NCI-H524 (cell line): ENCODE data around the gene ADAMTS2.
A peak's percentile ranks its signal among the peaks of the same experiment; 100 is the strongest.

ENCODE experiments used
- DNase-seq, 2 experiments: peaks; one replicate each; lab custom pipeline; 2025; lab: John Stamatoyannopoulos, UW

The ADAMTS2 gene

DNA sequence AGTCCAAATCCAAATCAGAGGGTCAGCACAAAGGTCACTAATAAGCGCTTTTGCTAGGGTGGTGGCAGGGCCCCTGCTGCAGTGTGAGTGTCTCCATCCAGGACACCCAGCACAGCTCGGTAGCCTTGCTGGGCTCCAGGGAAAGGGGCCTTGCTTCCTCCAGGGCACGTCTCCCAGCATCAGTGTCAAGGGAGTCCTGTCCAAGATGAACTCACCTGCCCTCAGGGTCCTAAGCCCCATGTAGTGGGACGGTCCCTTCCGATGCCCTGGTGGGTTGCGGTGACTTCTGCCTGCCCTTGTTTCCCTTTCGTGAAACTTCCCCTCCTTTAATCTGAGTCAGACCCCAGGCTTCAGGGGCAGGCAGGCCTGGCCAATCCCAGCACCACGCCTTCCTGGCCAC, 183.4 kb downstream of the ADAMTS2 start:
- no peak for DNase-seq

DNA sequence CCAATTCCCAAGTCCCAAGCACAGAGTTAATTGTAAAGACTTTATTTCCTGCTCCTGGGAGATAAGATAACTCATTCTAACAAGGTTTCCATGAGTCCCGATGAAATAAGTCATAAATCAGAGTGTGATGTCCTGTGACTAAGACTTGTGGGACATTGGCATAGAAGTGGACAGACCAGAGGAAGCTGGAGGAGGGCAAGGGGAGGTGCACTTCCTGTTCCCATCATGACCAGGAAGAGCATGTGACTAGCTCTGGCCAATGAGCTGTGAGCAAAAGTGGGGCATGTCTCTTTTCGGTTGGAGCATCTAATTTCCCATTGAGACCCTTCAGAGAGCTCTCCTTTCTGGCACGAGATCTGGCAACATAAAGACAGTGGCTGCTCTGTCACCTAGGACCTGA, 184.7 kb downstream of the ADAMTS2 start:
- no peak for DNase-seq

DNA sequence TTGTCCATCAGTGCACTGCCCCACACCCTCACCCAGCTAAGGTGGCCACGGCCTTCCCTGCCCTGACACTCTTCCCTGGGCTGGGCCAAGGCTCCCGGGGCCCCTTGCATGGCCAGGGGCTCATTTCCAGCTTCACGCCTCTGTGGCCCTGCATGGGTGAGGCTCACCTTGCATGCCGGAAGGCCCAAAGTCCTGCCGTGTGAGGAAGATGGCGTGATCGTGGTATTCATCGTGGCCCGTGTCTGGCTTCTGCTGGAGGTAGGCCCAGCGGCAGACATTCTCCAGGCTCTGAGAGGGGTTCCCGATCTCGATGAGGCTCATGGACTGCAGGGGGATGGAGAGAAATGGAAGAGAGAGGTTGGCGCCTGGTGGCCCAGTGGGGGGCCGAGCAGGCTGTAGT, 186.7 kb downstream of the ADAMTS2 start:
- no peak for DNase-seq

DNA sequence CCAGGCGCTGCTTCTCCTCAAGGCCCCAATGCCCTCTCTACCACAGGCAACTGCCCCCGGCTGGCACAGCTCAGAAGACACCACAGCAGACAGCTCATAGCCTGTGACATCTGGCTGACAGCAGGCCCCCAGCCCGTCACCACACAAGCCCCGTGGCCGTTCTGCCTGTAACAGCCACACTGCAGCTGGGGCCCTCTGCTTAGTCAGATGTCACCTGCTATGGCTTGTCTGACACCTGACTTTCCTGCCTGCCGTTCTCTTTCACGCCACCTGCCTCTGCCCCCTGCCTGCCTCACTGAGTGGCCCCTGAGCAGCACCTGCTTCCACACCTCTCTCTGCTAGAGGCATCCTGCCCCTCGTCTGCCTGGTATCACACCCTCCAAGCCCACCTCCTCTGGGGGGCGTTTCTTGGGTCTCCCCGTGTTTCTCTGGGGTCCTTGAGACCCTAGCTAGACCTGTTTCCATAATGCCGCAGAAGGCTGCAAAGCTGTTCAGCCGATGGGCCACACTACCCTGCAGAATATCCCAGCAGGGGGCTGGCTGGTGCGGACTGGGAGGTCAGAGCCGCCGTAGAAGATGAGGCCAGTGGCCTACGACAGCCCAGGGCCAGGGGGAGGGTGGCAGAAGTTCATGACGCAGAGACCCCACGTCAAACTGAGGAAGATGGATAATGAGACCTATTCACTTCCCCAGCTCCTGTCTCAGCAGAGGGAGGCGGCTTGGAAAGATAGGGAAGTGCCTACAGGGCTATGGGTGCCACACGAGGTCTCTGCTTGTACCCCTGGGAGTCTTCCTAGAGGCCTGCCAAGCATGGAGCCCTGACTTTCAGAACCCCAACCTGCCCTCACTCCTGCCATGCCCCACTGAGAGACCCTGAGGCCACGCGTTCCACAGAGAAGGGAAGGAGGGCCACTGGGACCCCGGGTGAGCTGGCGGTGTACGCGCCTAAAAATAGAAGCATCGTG, 190.0 kb downstream of the ADAMTS2 start:
- peak; percentile 53 to 80 for DNase-seq

DNA sequence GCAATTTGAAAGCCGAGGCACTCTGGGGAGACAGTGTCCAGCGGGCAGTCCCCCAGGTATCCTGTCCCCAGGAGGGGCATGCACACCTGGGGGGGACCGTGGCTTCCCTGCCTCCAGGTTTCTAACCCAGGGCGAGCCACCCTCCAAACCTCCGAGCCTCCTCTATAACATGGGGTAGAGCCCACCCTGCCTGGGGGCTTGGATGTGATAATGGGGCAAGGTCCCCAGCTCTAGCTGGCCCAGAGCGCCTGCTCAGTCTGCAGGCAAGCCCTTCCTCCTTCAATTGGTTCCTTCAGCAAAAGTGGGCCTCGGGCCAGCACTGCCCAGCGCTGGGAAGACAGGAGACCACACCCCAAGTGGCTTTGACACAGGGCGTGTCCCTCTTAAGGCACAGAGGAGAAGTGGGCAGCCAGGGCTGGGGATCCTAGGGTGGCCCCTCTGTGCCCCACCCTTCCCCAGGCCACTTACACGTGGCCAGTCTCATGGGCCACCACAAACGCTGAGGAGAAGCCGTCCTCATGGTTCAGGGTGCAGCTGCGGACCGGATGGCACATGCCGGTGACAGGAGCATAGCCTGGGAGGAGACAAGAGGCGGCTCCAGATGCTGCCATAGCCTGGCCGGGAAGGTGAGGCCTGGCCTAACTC, 190.8 kb downstream of the ADAMTS2 start:
- DNase-seq, result no peak

DNA sequence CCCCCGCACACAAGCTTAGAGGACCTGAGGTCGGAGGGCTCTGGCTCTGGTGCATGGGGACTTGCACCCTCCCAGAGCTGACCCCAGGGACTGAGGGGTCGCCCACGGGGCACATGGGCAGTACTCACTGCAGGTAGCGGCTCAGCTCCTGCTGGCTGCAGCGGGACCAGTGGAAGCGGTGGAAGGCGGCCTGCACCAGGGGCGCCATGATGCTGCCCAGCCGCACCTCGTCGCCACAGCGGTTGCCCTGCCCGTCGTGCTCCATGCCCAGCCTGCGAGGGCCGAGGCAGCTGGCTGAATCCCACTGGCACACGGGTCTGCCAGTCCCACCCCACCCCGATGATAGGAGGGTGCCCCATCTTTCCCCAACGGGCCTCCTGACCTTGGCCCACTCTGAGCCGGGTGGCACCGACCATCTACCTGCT, 191.3 kb downstream of the ADAMTS2 start:
- no peak for DNase-seq

DNA sequence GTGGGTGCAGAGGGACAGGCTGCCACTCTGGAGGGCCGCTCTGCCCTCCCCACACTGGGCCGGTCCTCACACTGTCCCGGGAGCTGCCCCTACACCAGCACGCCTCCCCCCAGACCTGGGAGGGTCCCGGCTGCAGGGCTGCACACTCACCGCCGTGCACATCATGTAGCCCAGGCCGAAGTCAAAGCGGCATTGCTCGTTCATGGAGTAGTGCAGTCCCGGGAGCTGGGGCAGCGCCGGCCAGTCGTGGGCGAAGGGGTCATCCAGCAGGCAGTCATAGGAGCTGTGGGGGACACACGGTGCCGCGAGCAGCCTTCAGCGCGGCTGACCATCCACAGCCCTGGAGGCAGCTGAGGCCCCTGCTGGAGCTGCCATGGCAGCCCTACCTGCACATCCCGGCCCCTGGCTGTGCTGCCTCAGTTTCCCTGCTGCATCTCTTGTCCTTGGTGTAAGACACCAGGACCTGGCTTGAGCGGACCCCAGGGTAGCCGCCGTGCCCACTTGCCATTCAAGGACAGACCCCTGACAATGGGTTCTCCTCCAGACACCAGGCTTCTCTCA, 191.8 kb downstream of the ADAMTS2 start:
- no peak for DNase-seq

DNA sequence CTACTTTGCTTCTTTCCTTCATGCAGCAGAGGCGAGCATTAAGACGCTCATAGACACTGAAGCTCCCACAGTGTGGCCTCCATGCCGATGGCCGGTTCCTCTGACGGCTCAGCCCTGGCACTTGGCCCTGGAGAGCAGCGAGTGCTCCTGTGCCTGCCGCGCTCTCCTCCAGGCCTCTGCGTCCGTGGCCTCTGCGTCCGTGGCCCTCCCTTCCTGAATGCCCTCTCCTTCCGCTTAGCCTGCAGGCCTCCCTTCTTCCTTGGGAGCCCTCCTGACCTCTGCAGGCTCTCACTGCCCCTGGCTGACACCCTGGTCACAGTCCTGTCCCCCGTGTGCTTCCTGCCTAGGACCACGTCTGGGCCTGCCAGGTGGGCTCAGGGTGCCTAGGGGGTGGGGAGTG, 192.3 kb downstream of the ADAMTS2 start:
- DNase-seq, result no peak

DNA sequence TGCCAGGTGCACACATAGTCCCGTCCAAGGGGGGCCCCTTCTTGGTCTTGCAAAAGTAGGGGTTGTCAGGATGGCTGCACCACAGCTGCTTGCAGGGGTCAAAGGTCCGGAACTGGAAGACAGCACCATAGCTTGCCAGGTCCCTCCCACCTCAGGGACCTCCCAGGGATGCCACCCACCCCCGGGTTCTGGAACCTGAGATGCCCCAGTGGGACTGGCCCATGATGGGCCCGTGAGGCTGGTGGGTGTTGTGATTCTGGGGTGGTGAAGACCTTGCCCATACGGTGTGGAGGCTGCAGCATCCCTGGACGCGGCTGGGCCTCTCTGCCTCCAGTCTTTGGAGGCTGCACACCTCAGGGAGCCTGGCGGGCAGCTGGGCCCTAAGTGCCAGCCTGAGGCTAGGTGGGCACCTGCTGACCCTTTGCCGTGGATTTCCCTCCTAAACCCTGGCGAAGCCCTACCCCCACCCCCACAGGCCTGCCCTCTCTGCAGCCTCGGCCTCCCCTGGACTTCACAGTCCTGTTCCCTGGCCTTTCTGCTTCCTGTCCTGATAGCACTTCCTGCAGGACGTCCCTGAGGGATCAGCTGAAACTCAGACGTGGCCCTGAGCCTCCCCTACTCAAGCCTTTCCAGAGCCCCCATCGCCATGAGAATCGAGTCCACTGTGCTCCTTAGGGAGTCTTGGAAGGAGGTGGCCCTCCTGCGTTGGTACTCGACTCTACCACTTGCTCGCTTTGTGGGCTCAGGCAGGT, 192.9 kb downstream of the ADAMTS2 start:
- DNase-seq, result no peak

DNA sequence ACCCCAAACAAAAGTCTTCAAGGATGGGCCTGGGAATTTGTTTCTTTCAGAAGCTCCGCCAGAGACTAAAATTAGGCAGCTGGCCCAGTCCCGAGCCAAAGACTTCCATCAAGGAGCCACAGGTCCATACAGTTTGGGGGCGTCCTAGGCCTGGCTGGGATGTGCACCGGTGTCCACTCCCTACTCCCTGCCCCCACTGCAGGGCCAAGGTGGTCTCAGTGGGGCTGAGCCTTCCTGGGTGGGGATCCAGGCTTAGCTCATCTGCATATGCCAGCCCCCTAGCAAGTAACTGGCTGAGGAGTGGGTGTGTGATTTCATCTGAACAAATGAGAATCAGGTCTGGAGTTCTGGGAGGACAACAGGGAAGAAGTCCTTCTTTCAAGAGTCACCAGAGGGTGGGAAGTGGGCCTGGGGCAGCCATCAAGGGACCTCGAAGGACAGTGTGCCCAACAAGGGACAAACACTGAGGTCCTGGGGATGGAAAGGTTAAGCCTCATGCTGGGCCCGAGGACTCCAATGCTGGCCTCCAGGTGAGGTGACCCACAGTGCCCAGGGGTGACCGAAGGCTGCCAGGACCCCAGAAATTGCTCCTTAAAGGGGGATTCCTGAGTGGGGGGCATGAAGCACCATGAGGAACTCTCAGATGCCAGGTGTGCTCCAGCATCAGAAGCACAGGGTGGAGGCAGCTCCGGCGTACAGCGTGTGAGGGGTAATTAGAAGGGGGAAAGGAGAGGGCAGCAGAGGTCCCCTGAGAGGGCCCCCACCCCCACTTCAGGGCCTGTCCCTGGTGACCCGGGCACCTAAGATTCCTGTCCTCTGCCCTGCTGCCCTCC, 193.8 kb downstream of the ADAMTS2 start:
- no peak for DNase-seq

DNA sequence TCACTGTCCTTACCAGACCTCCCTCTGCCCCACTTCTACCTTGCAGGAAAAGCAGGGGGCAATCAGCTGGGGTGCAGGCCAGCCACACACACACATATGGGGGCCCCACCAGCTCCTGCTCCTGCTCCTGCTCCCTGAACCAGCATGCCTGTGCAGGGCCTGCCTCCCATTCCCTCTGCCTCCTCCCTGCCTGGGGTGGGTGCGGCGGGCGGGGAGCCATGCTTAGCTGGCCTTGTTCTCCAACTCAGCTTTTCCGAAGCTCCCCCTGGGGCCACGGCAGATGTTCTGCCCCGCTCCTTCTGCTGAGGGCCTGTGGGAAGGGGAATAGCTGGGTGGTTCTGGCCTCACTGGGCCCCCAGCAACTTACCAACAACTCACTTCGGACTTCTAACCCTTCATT, 195.2 kb downstream of the ADAMTS2 start:
- DNase-seq, result no peak

DNA sequence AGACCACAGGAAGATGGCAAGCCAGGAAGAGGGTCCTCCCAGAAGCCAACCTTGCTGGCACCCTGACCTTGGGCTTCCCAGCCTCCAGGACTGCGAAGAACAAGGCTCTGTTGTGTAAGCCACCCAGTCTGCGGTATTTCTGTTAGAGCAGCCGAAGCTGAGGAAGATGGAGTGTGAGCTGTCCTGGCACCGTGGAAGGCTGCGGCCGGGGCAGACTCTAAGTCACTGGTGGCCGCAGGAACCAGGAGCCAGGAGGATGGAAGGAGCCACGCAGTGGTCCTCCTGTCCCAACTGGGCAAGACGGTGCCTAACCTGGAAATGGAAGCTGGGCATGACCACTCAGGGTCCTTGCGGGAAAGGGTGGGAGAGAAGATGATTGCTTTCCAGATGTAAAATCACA, 196.0 kb downstream of the ADAMTS2 start:
- DNase-seq, result no peak

DNA sequence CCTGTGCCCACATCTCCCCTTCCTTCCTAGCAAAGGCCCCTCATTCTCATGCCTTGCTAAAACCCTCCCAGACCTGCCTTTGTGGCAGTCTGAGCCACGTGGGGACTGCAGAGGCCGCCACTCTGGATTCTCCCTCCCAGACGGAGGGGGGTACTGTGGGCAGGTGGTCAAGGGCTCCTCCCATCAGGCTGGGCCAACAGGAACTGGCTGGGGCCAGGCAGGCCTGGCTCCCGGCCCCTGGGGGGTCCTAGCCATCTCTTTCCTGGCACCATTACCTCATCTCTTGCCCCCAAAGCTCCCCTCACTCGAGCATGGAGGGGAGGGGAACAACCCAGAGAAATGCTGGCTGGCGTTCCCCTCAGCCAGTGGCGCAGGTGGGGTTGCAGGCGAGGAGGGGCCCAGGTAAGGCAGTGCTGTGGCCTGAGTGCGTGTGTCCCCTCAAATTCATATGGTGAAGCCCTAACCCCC, 196.5 kb downstream of the ADAMTS2 start:
- no peak for DNase-seq

DNA sequence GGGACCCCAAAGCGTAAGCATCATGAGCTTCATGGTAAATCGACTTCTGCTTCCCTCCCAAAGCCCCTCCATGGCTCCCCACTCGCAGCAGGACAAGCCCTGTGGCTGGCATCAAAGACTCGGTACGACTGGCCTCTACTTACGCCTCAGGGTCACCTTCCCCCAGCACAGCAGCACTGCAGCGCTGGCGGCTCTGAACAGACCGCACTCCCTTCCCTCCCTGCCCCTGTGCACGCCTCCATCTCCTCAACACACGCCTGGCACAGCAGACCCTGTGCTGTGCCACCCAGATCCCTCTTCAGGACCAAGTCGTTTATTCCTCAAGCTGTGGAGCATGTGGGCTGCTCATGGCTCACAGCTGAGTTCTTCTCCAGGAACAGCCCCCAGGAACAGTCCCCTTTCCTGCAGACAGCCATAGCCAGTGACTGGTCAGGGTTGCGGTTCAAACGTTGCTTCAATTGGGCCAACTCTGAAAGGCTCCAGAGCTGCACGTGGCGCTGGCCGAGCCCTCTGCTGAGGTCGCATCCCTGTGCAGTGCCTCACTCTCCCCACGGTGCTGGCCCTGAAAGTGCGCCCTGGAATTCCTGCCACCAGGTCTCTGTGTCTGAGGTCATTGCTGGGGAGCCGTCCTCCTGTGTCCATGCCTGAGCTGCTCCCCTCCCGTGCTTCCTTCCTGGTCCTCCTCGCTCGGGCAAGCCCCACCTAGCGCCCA, 197.1 kb downstream of the ADAMTS2 start:
- DNase-seq, result no peak

DNA sequence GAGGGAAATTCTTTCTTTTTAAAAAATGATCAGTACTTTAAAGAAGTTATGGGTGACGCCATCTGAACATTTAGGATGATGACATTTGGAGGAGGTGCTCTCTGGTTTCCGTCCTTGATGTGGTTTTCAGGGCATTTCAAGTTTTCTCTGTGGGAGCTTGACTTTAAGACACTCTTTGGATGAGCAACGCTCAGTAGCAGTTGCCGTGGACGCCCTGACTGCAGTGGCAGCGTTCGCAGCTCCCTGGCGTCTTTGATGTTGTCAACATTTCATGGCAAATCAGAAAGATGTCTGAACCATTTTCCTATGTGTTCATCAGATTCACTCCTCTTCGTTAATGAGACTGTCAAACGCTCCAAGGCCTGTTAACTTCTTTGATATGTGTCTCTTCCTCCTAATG, 199.0 kb downstream of the ADAMTS2 start:
- DNase-seq, result no peak

DNA sequence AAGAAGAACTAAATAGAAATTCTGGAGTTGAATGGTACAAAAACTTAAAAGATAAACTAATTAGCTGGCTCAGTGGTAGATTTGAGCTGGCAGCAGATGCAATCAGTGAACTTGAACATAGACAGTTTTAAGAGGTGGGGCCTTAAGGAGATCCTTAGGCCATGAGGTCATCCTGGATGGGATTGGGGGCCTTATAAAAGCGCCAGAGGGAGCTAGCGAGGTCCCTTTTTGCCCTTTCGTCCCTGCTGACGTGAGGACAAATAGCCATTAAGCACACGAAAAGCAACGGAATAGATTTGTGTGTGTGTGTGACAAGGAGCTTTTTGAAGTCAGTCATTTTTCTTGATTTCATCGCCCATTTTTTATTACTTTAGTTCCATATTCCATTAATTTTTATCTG, 201.8 kb downstream of the ADAMTS2 start:
- no peak for DNase-seq

DNA sequence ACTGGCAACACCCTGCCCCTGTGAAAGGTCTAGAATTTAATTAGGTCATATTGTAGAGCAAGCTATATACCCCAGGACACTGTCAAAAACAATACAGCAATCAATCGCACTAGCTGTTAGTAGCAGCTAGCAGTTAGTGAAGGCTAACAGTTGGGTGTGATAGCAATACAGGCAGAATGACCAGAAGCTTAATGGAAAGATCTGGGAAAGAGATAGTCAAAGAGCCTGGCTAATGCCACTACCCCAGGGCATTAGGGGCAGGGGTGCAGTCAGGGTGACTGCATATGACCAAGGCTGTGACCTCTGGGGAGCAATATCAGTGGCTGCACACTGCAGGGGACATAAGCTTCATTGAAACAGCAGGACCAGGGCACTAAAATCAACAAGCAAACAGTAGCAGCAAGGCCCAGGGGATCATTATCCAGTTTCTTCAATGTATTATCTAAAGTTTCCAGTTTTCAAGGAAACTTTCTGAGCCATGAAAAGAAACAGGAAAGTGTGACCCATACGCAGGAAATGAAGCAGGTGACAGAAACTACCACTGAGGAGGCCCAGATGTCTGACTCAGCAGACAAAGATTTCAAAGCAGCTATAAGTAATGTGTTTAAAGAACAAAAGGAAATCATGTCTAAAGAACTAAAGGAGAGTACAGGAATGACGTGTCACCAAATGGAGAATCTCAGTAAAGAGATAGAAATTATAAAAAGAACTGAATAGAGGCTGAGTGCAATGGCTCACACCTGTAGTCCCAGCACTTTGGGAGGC, 202.6 kb downstream of the ADAMTS2 start:
- DNase-seq, result no peak

DNA sequence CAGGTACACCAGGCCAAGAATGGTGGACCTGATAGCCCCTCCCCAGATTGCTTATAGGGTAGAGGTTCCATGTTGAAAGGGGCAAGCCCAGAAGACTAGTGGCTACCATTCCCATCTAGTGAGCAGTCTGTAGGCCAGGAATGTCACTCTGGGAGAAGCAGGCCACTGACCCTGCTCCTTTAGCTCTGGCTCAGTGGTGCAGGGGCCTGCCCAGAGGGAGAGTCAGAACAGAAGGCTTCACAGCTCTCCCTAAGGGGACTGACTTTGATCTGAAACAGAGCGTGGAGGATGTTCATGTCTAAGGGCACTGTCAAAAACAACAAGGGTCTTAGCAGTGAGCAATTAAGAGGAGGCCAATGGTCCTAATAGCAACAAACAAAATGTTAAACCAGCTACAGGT, 203.4 kb downstream of the ADAMTS2 start:
- no peak for DNase-seq

DNA sequence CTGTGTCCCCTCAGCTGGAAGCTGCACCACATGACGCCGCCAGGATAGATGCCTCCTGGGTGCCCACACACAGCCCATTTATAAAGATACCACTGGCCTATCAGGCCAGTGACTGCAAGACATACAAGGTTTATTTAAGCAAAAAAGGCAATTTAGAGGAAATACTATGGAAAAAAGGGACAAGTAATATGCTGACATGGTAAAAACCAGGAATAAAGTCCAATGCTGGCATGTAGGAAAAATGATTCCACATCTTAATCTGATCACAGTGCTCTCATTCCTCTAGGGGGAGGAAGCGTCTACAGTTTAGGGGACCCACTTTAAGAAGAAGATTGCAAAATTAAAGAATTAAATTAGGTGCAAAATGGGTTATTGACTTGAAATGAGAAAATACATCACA, 205.0 kb downstream of the ADAMTS2 start:
- DNase-seq, result no peak

DNA sequence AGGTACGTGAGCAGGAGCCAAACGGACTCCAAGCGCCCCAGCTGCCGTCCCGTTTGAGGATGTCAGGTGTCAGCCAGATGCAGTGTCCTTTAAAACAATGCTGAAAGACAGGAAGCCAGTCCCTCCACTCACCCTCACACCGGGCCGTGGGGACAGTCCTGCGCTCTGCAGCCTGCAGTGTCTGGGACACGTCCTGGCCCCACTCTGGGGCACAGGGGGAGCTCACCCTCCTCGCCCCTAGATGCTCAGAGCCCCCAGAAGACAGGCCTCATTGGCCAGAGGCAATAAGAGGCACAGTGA, 205.4 kb downstream of the ADAMTS2 start:
- no peak for DNase-seq
